Endothelial cell of umbilical vein (primary cell): Measurements from ENCODE around the gene CXCL16. TPM values are rescaled to one million over a fixed set of nuclear protein-coding genes. Genes with fewer than 3 reads are reported as not detected.
A peak's percentile ranks its signal among the peaks of the same experiment; 100 is the strongest.

Source experiments
- BruUV-seq: library from RNA; stranded (reverse); fragments of 400-500 nt; replicated peaks from 2 replicates; lab custom pipeline; 2021; lab: Mats Ljungman, UMichigan
- CTCF ChIA-PET: fragments of 300-600, 350-600 bp; sonication (Branson Sonifier 250); formaldehyde crosslinking; loops from one replicate; lab custom pipeline; 2021; ENCODE audit warnings: antibody characterized with exemption, inconsistent platforms; lab: Charles Lee
- POLR2A ChIA-PET: fragments of 300-600, 350-600 bp; sonication (Branson Sonifier 250); formaldehyde crosslinking; loops from one replicate; lab custom pipeline; 2021; ENCODE audit warnings: antibody characterized with exemption, inconsistent platforms; lab: Charles Lee
- DNase-seq: peaks from one replicate; pipeline ENCODE4 v3.0.0-alpha.2; 2011; ENCODE audit warnings: low read depth, low spot score
- FAIRE-seq: peaks from 2 replicates; lab custom pipeline; 2011; peaks lifted over from hg19 to GRCh38; lab: Jason Lieb, UNC
- H2AFZ ChIP-seq: 2 replicates; pipeline ENCODE4 v1.6.0; 2012; ENCODE audit warnings: low read depth, low read length, control low read depth, inconsistent platforms
- H3K27ac ChIP-seq: 2 replicates; pipeline ENCODE4 v1.5.1; 2011; ENCODE audit warnings: low read depth, mild to moderate bottlenecking, control low read depth, low read length, moderate library complexity; ENCODE audit not compliant: insufficient read depth
- H3K27me3 ChIP-seq, 2 experiments: 2 replicates each; pipeline versions ENCODE4 v1.6.0 to v1.6.1; 2011; ENCODE audit warnings: low read length in 2 of 2, mixed read lengths in 1 of 2; ENCODE audit not compliant: control insufficient read depth in 2 of 2, insufficient read depth in 2 of 2
- H3K36me3 ChIP-seq, 2 experiments: 2 replicates in 1 of 2; 3 replicates in 1 of 2; pipeline ENCODE4 v1.5.1; 2011; ENCODE audit warnings: low read length in 2 of 2, mild to moderate bottlenecking in 1 of 2, moderate library complexity in 1 of 2; ENCODE audit not compliant: control insufficient read depth in 2 of 2, insufficient read depth in 2 of 2; ENCODE audit errors: extremely low read depth in 1 of 2
- H3K4me1 ChIP-seq: 3 replicates; pipeline ENCODE4 v1.5.1; 2011; ENCODE audit warnings: mild to moderate bottlenecking, low read length; ENCODE audit not compliant: control insufficient read depth, insufficient read depth; ENCODE audit errors: extremely low read depth
- H3K4me2 ChIP-seq: 2 replicates; pipeline ENCODE4 v1.6.1; 2011; ENCODE audit warnings: low read length, control low read depth, mixed read lengths; ENCODE audit not compliant: insufficient read depth
- H3K4me3 ChIP-seq, 3 experiments: fragments of 200-600 bp in 1 of 3; sonication (generic), shearing (Covaris generic) in 1 of 3; replicated peaks in 1 of 3; 2 replicates each; pipeline ENCODE4 v1.5.1; 2011 to 2016; ENCODE audit warnings: control low read depth in 3 of 3, low read length in 3 of 3, mild to moderate bottlenecking in 2 of 3, inconsistent platforms in 1 of 3, low read depth in 1 of 3, moderate library complexity in 1 of 3; ENCODE audit not compliant: insufficient read depth in 1 of 3
- H3K79me2 ChIP-seq: 2 replicates; pipeline ENCODE4 v1.6.0; 2012; ENCODE audit warnings: low read length, inconsistent platforms; ENCODE audit not compliant: control insufficient read depth, insufficient read depth
- H3K9ac ChIP-seq: replicated peaks from 2 replicates; pipeline ENCODE3; 2011; ENCODE audit warnings: low read length, control low read depth; ENCODE audit not compliant: insufficient read depth; ENCODE audit errors: extremely low read depth
- H3K9me1 ChIP-seq: replicated peaks from 3 replicates; pipeline ENCODE4 v1.6.0; 2011; ENCODE audit warnings: mild to moderate bottlenecking, low read length; ENCODE audit not compliant: control insufficient read depth, insufficient read depth; ENCODE audit errors: extremely low read depth
- H3K9me3 ChIP-seq: replicated peaks from 2 replicates; pipeline ENCODE4 v1.5.1; 2012; ENCODE audit warnings: low read length, inconsistent platforms; ENCODE audit not compliant: control insufficient read depth, insufficient read depth
- H4K20me1 ChIP-seq: replicated peaks from 2 replicates; pipeline ENCODE3; 2011; ENCODE audit warnings: mild to moderate bottlenecking, low read length; ENCODE audit not compliant: control insufficient read depth, insufficient read depth; ENCODE audit errors: extremely low read depth
- CTCF ChIP-seq, 2 donors: IDR thresholded peaks; 1 replicate in 1 of 2; 2 replicates in 1 of 2; pipeline ENCODE4 v1.5.1; 2011; ENCODE audit warnings: low read length in 2 of 2, mild to moderate bottlenecking in 2 of 2, moderate library complexity in 2 of 2, control low read depth in 1 of 2, inconsistent platforms in 1 of 2, low read depth in 1 of 2; ENCODE audit not compliant: insufficient read depth in 1 of 2; ENCODE audit errors: extremely low read depth in 1 of 2
- EZH2 ChIP-seq: IDR thresholded peaks from 2 replicates; pipeline ENCODE4 v1.6.1; 2012; ENCODE audit warnings: borderline replicate concordance, low read depth, mild to moderate bottlenecking, moderate library complexity, low read length, inconsistent platforms; ENCODE audit not compliant: severe bottlenecking
- FOS ChIP-seq: IDR thresholded peaks from 2 replicates; pipeline ENCODE4 v1.6.1; 2011; ENCODE audit warnings: mild to moderate bottlenecking, low read length, moderate library complexity, borderline replicate concordance; ENCODE audit not compliant: insufficient read depth
- GATA2 ChIP-seq: IDR thresholded peaks from 2 replicates; pipeline ENCODE4 v1.7.0; 2011; ENCODE audit warnings: low read depth, mild to moderate bottlenecking, moderate library complexity, mixed read lengths, low read length; ENCODE audit not compliant: insufficient read length, insufficient read depth
- JUN ChIP-seq: IDR thresholded peaks from 2 replicates; pipeline ENCODE4 v1.6.1; 2011; ENCODE audit warnings: borderline replicate concordance, low read depth; ENCODE audit not compliant: insufficient read length, insufficient read depth
- MAX ChIP-seq: IDR thresholded peaks from 2 replicates; pipeline ENCODE4 v1.6.1; 2011; ENCODE audit not compliant: insufficient read depth, insufficient read length
- MYC ChIP-seq: IDR thresholded peaks from one replicate; pipeline ENCODE4 v1.6.1; 2011; ENCODE audit warnings: mild to moderate bottlenecking, low read depth, low read length
- POLR2A ChIP-seq: IDR thresholded peaks from 2 replicates; pipeline ENCODE4 v1.6.1; 2012; ENCODE audit warnings: low read depth, mild to moderate bottlenecking, control low read depth, low read length
- POLR2AphosphoS5 ChIP-seq: IDR thresholded peaks from 2 replicates; pipeline ENCODE4 v1.6.1; 2012; ENCODE audit warnings: low read depth, mild to moderate bottlenecking, control low read depth, low read length, moderate library complexity; ENCODE audit not compliant: insufficient read depth
- dilution Hi-C: fragments of 300-500 bp; cut with MboI; formaldehyde crosslinking; loops from one replicate; pipeline ENCODE4 v1.15.0; 2019; ENCODE audit warnings: low sequenced_read_pairs; ENCODE audit not compliant: extremely low pct_ligation_motif_present
- intact Hi-C: fragments of 100-400 bp; cut with micrococcal nuclease; formaldehyde crosslinking; loops from one replicate; pipeline ENCODE4 v1.10.0; 2022
- polyA plus RNA-seq, 4 experiments: library from polyadenylated mRNA; depleted of rRNA in 3 of 4; stranded (reverse) in 3 of 4; unstranded in 1 of 4; fragments of >200 nt; gene quantifications; 2 replicates each; pipeline versions ENCODE4 v1.2.1 to v1.2.3, GENCODE V29; 2011 to 2012; ENCODE audit warnings: missing spikeins in 1 of 4
- total RNA-seq: library from RNA; stranded (reverse); gene quantifications from 2 replicates; pipeline ENCODE4 v1.2.3, GENCODE V29; 2021

The CXCL16 gene
- total and polyA plus RNA-seq, 2 donors (not counting 3 experiments of a cell fraction or from before 2014, with no cell fraction given), result 4.8 to 6.1 TPM

- Histone ChIP-seq H3K79me2 (no peaks in the 10 kb centered on the region), H3K9me1 (no peaks in the 10 kb centered on the region), H3K9ac (peak within 1 kb of the TSS; percentile 24), H3K4me3 (peak within 1 kb of the TSS; percentile 58 to 84 (median 67)), H3K36me3 (no peaks in the 10 kb centered on the region), H3K27me3 (no peaks in the 10 kb centered on the region), H2AFZ (peak within 1 kb of the TSS; percentile 74), H4K20me1 (no peaks in the 10 kb centered on the region), H3K4me2 (peak within 1 kb of the TSS; percentile 80), H3K27ac (peak within 1 kb of the TSS; percentile 7), H3K4me1 (peaks cover 18% of the 10 kb centered on the region), H3K9me3 (no peaks in the 10 kb centered on the region)
- ChIA-PET POLR2A (interaction anchor here (0.6 to 1.4 kb wide), 3 partner anchors 27 to 192 kb away, joined by 3 to 9 read pairs (median 6); no protein-coding TSS in a partner anchor), CTCF (interaction anchor here (0.6 to 3.4 kb wide), 28 partner anchors 9 to 257 kb away, joined by 3 to 70 read pairs (median 4); partner anchors contain the start of genes C17orf107, CHRNE, GLTPD2 and MED11)
- BruUV-seq, result no TSS peak
- DNase-seq (peak; percentile 99), FAIRE-seq (peak; percentile 96)
- intact Hi-C loops (loop anchor here (1.0 kb wide), 4 partner anchors 21 to 193 kb away; partner anchors contain the start of genes CHRNE and MED11), dilution Hi-C loops (no loop called here)
- TF ChIP-seq GATA2 (no peak), CTCF (IDR thresholded peaks at IDR 0.05; ENCODE audit: extremely low read depth in 1 of 2, insufficient read depth in 1 of 2, low read depth in 1 of 2, low read length in 2 of 2) (peak; percentile 36 to 77), MAX (peak; percentile 68), FOS (peak; percentile 12), POLR2A (no peak), JUN (no peak), MYC (no peak), POLR2AphosphoS5 (no peak), EZH2 (no peak)
Measured at GRCh38 chr17:4709794-4710692, 29.7 kb downstream of the CXCL16 start, which contains the start of gene ARRB2. TSS of gene ARRB2 (plus strand) at chr17:4710632. CDS start at chr17:4710722, 90 bp downstream.
